HCT116 (cell line): ENCODE results near the gene DOLPP1. TPM values are rescaled to one million over a fixed set of nuclear protein-coding genes. Genes with fewer than 3 reads are reported as not detected.

Experiments
- ATAC-seq: fragments of 200-7000 bp; cut with Tn5 transposase; 2 replicates; pipeline ENCODE4 v1.9.1; 2020; ENCODE audit warnings: mild to moderate bottlenecking, moderate library complexity
- BruUV-seq: library from RNA; stranded (reverse); fragments of 400-500 nt; replicated peaks from 2 replicates; lab custom pipeline; 2021; lab: Mats Ljungman, UMichigan
- CTCF ChIA-PET: fragments of 300-600 bp; sonication (Branson Sonifier 250); formaldehyde crosslinking; loops from one replicate; lab custom pipeline; 2021; ENCODE audit warnings: antibody characterized with exemption; lab: Charles Lee
- POLR2A ChIA-PET: fragments of 300-600, 350-600 bp; sonication (Branson Sonifier 250); formaldehyde crosslinking; loops from one replicate; lab custom pipeline; 2021; ENCODE audit warnings: antibody characterized with exemption; lab: Charles Lee
- RAD21 ChIA-PET, 2 experiments: fragments of 300-600 bp; sonication (Branson Sonifier 250); formaldehyde crosslinking; loops; one replicate each; lab custom pipeline; 2023; ENCODE audit warnings: low total read pairs in 2 of 2; ENCODE audit not compliant: uncharacterized antibody in 2 of 2, unreplicated experiment in 2 of 2, low non-redundant PET in 1 of 2; lab: Charles Lee
- DNase-seq: peaks from one replicate; pipeline ENCODE4 v3.0.0-alpha.2; 2010; ENCODE audit warnings: low read depth, low spot score
- H2AFZ ChIP-seq: fragments of 200-600 bp; shearing (Covaris generic), sonication (generic); 2 replicates; pipeline ENCODE4 v1.6.1; 2017; ENCODE audit warnings: low read depth, mixed run types, mixed read lengths, antibody characterized with exemption, low read length; ENCODE audit not compliant: poor library complexity, severe bottlenecking
- H3K27ac ChIP-seq: 2 replicates; pipeline ENCODE4 v1.5.1; 2012; ENCODE audit warnings: low read depth, low read length
- H3K27me3 ChIP-seq: fragments of 200-600 bp; sonication (generic); 2 replicates; pipeline ENCODE4 v1.6.1; 2016; ENCODE audit warnings: mixed run types, low read length, mixed read lengths; ENCODE audit not compliant: insufficient read depth
- H3K36me3 ChIP-seq, 2 experiments: fragments of 200-500 bp in 1 of 2; fragments of 200-600 bp in 1 of 2; sonication (Bioruptor generic) in 1 of 2; sonication (generic) in 1 of 2; 2 replicates each; pipeline versions ENCODE4 v1.5.1 to v1.6.1; 2014 to 2016; ENCODE audit warnings: low read length in 2 of 2, inconsistent platforms in 1 of 2, mixed read lengths in 1 of 2, mixed run types in 1 of 2; ENCODE audit not compliant: insufficient read depth in 2 of 2, control insufficient read depth in 1 of 2
- H3K4me1 ChIP-seq, 2 experiments: fragments of 200-600 bp in 1 of 2; sonication (generic) in 1 of 2; 2 replicates each; pipeline versions ENCODE4 v1.5.1 to v1.6.1; 2012 to 2017; ENCODE audit warnings: low read length in 2 of 2, inconsistent platforms in 1 of 2, mild to moderate bottlenecking in 1 of 2, mixed read lengths in 1 of 2, mixed run types in 1 of 2, moderate library complexity in 1 of 2; ENCODE audit not compliant: insufficient read depth in 2 of 2, control insufficient read depth in 1 of 2
- H3K4me2 ChIP-seq: fragments of 200-600 bp; sonication (generic); 2 replicates; pipeline ENCODE4 v1.6.1; 2017; ENCODE audit warnings: mixed run types, low read length, mixed read lengths
- H3K4me3 ChIP-seq, 2 experiments: fragments of 200-600 bp in 1 of 2; sonication (generic) in 1 of 2; replicated peaks in 1 of 2; 2 replicates each; pipeline ENCODE4 v1.5.1; 2011 to 2016; ENCODE audit warnings: low read length in 2 of 2, control low read depth in 1 of 2, low read depth in 1 of 2, mild to moderate bottlenecking in 1 of 2, mixed read lengths in 1 of 2, mixed run types in 1 of 2
- H3K79me2 ChIP-seq: fragments of 200-600 bp; sonication (generic); 2 replicates; pipeline ENCODE4 v1.6.1; 2017; ENCODE audit warnings: mild to moderate bottlenecking, mixed run types, low read length, moderate library complexity, mixed read lengths; ENCODE audit not compliant: insufficient read depth
- H3K9ac ChIP-seq: fragments of 200-600 bp; sonication (generic); 2 replicates; pipeline ENCODE4 v1.6.1; 2016; ENCODE audit warnings: low read length, mixed read lengths
- H3K9me2 ChIP-seq: fragments of 200-600 bp; sonication (generic), shearing (Covaris generic); 2 replicates; pipeline ENCODE4 v1.6.1; 2017; ENCODE audit warnings: mixed run types, mild to moderate bottlenecking, moderate library complexity; ENCODE audit not compliant: insufficient read depth
- H3K9me3 ChIP-seq, 2 experiments: fragments of 200-500 bp in 1 of 2; fragments of 200-600 bp in 1 of 2; sonication (Bioruptor generic) in 1 of 2; sonication (generic) in 1 of 2; 2 replicates each; pipeline ENCODE4 v1.6.1; 2014 to 2017; ENCODE audit warnings: low read length in 2 of 2, mixed read lengths in 2 of 2, inconsistent platforms in 1 of 2, low read depth in 1 of 2, mild to moderate bottlenecking in 1 of 2, mixed run types in 1 of 2, moderate library complexity in 1 of 2; ENCODE audit not compliant: control insufficient read depth in 1 of 2, insufficient read depth in 1 of 2
- H4K20me1 ChIP-seq: fragments of 200-600 bp; sonication (generic), shearing (Covaris generic); 2 replicates; pipeline ENCODE4 v1.6.1; 2017; ENCODE audit warnings: mixed run types, mild to moderate bottlenecking, moderate library complexity; ENCODE audit not compliant: insufficient read depth
- CEBPB ChIP-seq: IDR thresholded peaks from 2 replicates; pipeline ENCODE4 v1.6.1; 2012; ENCODE audit warnings: low read depth
- ELF1 ChIP-seq: IDR thresholded peaks from 2 replicates; pipeline ENCODE4 v1.6.1; 2012; ENCODE audit warnings: low read depth, borderline replicate concordance
- RAD21 ChIP-seq: IDR thresholded peaks from 2 replicates; pipeline ENCODE4 v1.6.1; 2012; ENCODE audit warnings: low read depth, mild to moderate bottlenecking
- REST ChIP-seq: IDR thresholded peaks from 2 replicates; pipeline ENCODE4 v1.6.1; 2012; ENCODE audit warnings: low read depth
- TCF7L2 ChIP-seq: IDR thresholded peaks from 2 replicates; pipeline ENCODE4 v1.7.0; 2011; ENCODE audit warnings: borderline replicate concordance, inconsistent platforms; ENCODE audit not compliant: insufficient read depth, insufficient read length; ENCODE audit errors: extremely low read depth
- ZFX ChIP-seq: fragments of 450-650 bp; IDR thresholded peaks from 2 replicates; pipeline ENCODE4 v1.6.1; 2017
- ZNF274 ChIP-seq: fragments of 200-500 bp; sonication (Bioruptor generic); IDR thresholded peaks from 2 replicates; pipeline ENCODE4 v1.6.1; 2014; ENCODE audit warnings: mild to moderate bottlenecking, low read depth, low read length, inconsistent platforms
- intact Hi-C: fragments of 100-400 bp; cut with micrococcal nuclease; formaldehyde crosslinking; loops from 2 replicates; pipeline ENCODE4 v1.10.0; 2022
- total RNA-seq: library from RNA; stranded (reverse); gene quantifications from one replicate; pipeline ENCODE4 v1.2.1, GENCODE V29; 2021; ENCODE audit not compliant: unreplicated experiment

Gene DOLPP1
- total RNA-seq, 1 experiment from 2014 or later: 17.4 TPM

- no peak for ATAC-seq
- H3K9me2 ChIP-seq: no peaks in the 10 kb centered on the region
- no TSS peak for BruUV-seq
- no peaks in the 10 kb centered on the region for H4K20me1 ChIP-seq
- ChIA-PET RAD21 (no interaction called here), CTCF (no interaction called here)
- no peak overlapping the region for H3K27ac ChIP-seq
- H3K79me2 ChIP-seq: no peaks in the 10 kb centered on the region
- H3K4me2 ChIP-seq: no peak overlapping the region
- H3K36me3 ChIP-seq: no peaks in the 10 kb centered on the region; a peak in 1 of 4 replicates
- H3K4me3 ChIP-seq: no peak overlapping the region
- no peaks in the 10 kb centered on the region for H3K9me3 ChIP-seq
- H2AFZ ChIP-seq: no peak overlapping the region
- intact Hi-C loops: no loop called here
- no peaks in the 10 kb centered on the region for H3K27me3 ChIP-seq
- no peak for TF ChIP-seq RAD21
- TF ChIP-seq TCF7L2: no peak
- TF ChIP-seq ZNF274: no peak
- TF ChIP-seq REST: no peak
- TF ChIP-seq CEBPB: no peak
- TF ChIP-seq ZFX: no peak
- TF ChIP-seq ELF1: no peak
- TF ChIP-seq, all 23 proteins: peak for 0
- POLR2A ChIA-PET: no interaction called here
- DNase-seq: no peak
- Histone ChIP-seq H3K4me1 (no peaks in the 10 kb centered on the region), H3K9ac (no peak overlapping the region)
Observed at GRCh38 chr9:129094387-129095169, 13.7 kb downstream of the DOLPP1 start.
